K562 (cell line): ENCODE results near the gene RNLS. TPM values are rescaled to one million over a fixed set of nuclear protein-coding genes. Genes with fewer than 3 reads are reported as not detected.

Experiments used
- ATAC-seq: fragments of 200-7000 bp; cut with Tn5 transposase; 3 replicates; pipeline ENCODE4 v1.9.1; 2020; ENCODE audit warnings: moderate library complexity
- BruUV-seq: library from RNA; stranded (reverse); fragments of 400-500 nt; replicated peaks from 2 replicates; lab custom pipeline; 2021; lab: Mats Ljungman, UMichigan
- CTCF ChIA-PET: fragments of 300-600 bp; formaldehyde crosslinking; extraction: SDS; loops from one replicate; lab custom pipeline; 2021; ENCODE audit warnings: low intra/inter-chr PET ratio; lab: Yijun Ruan, JAX
- POLR2A ChIA-PET: fragments of 300-600, 350-650 bp; sonication (Branson Sonifier 250); formaldehyde crosslinking; extraction: SDS; loops from one replicate; lab custom pipeline; 2021; ENCODE audit warnings: antibody characterized with exemption, inconsistent platforms; lab: Yijun Ruan, JAX
- DNase-seq, 4 experiments: peaks; one replicate each; pipeline versions ENCODE4 v3.0.0 to v3.0.0-alpha.2; 2011 to 2018; ENCODE audit warnings: low spot score in 3 of 4, mixed read lengths in 3 of 4; ENCODE audit errors: extremely low read depth in 1 of 4
- FAIRE-seq: peaks from 2 replicates; lab custom pipeline; 2011; peaks lifted over from hg19 to GRCh38; lab: Jason Lieb, UNC
- H2AFZ ChIP-seq: 2 replicates; pipeline ENCODE4 v1.6.0; 2011; ENCODE audit warnings: low read depth, low read length, control low read depth, inconsistent platforms
- H3K27ac ChIP-seq: fragments of 200-600 bp; 3 replicates; pipeline ENCODE4 v1.8.0; 2011; ENCODE audit warnings: low read depth, mild to moderate bottlenecking, control low read depth, inconsistent platforms, low read length, moderate library complexity, mixed read lengths; ENCODE audit errors: extremely low read depth
- H3K27me3 ChIP-seq, 2 experiments: fragments of 300-600 bp in 1 of 2; 2 replicates in 1 of 2; 3 replicates in 1 of 2; pipeline versions ENCODE4 v1.6.0 to v1.8.0; 2011; ENCODE audit warnings: inconsistent platforms in 2 of 2, low read length in 2 of 2, mild to moderate bottlenecking in 1 of 2, mixed read lengths in 1 of 2, moderate library complexity in 1 of 2; ENCODE audit not compliant: control insufficient read depth in 2 of 2, insufficient read depth in 2 of 2
- H3K36me3 ChIP-seq: fragments of 300-600 bp; 3 replicates; pipeline ENCODE4 v1.8.0; 2011; ENCODE audit warnings: mild to moderate bottlenecking, low read length, inconsistent platforms; ENCODE audit not compliant: control insufficient read depth, insufficient read depth
- H3K4me1 ChIP-seq, 2 experiments: fragments of 200-600 bp in 1 of 2; replicated peaks in 1 of 2; 2 replicates in 1 of 2; 3 replicates in 1 of 2; pipeline versions ENCODE4 v1.5.1 to v1.8.0; 2011; ENCODE audit warnings: inconsistent platforms in 2 of 2, low read length in 2 of 2, mild to moderate bottlenecking in 1 of 2, mixed read lengths in 1 of 2, moderate library complexity in 1 of 2; ENCODE audit not compliant: control insufficient read depth in 2 of 2, insufficient read depth in 2 of 2
- H3K4me2 ChIP-seq: 2 replicates; pipeline ENCODE4 v1.6.1; 2011; ENCODE audit warnings: low read length, control low read depth, inconsistent platforms, mixed read lengths; ENCODE audit not compliant: insufficient read depth
- H3K4me3 ChIP-seq: fragments of 200-600 bp; sonication (generic), shearing (Covaris generic); 2 replicates; pipeline ENCODE4 v1.5.1; 2016; ENCODE audit warnings: control low read depth, inconsistent platforms
- H3K79me2 ChIP-seq: fragments of 200-600 bp; 3 replicates; pipeline ENCODE4 v1.8.0; 2011; ENCODE audit warnings: low read length, inconsistent platforms; ENCODE audit not compliant: control insufficient read depth, insufficient read depth
- H3K9ac ChIP-seq, 2 experiments: 2 replicates each; pipeline versions ENCODE4 v1.6.0 to v1.6.1; 2011; ENCODE audit warnings: low read depth in 2 of 2, low read length in 2 of 2, control low read depth in 1 of 2, inconsistent platforms in 1 of 2, mild to moderate bottlenecking in 1 of 2, mixed read lengths in 1 of 2; ENCODE audit not compliant: insufficient read depth in 1 of 2
- H3K9me1 ChIP-seq: one replicate; pipeline ENCODE4 v1.6.0; 2011; ENCODE audit warnings: inconsistent platforms, mild to moderate bottlenecking, low read length, moderate library complexity; ENCODE audit not compliant: control insufficient read depth, insufficient read depth
- H3K9me3 ChIP-seq: replicated peaks from 2 replicates; pipeline ENCODE4 v1.5.1; 2011; ENCODE audit warnings: low read depth, low read length, inconsistent platforms; ENCODE audit not compliant: control insufficient read depth, insufficient read depth
- H4K20me1 ChIP-seq: replicated peaks from 2 replicates; pipeline ENCODE4 v1.6.1; 2011; ENCODE audit warnings: low read length, inconsistent platforms, mixed read lengths; ENCODE audit not compliant: control insufficient read depth, insufficient read depth
- AFF1 ChIP-seq, 2 experiments: fragments of 450-650 bp; IDR thresholded peaks; 2 replicates each; pipeline ENCODE4 v1.6.1; 2018; ENCODE audit warnings: mild to moderate bottlenecking in 2 of 2, low read depth in 1 of 2; ENCODE audit not compliant: partially characterized antibody in 2 of 2
- ARNT ChIP-seq, 2 experiments: fragments of 450-650 bp; IDR thresholded peaks; 2 replicates each; pipeline ENCODE4 v1.6.1; 2016; ENCODE audit warnings: mild to moderate bottlenecking in 1 of 2
- ELF2 ChIP-seq: fragments of 250-450 bp; sonication (Bioruptor Pico); IDR thresholded peaks from 2 replicates; pipeline ENCODE4 v1.5.0; 2021; ENCODE audit warnings: mild to moderate bottlenecking
- MLX ChIP-seq, 2 experiments: fragments of 450-650 bp in 1 of 2; sonication (generic) in 1 of 2; formaldehyde crosslinking; conservative IDR thresholded peaks; 2 replicates each; pipeline versions ENCODE4 v1.4.0 to v1.8.1; 2020 to 2022; ENCODE audit warnings: mild to moderate bottlenecking in 1 of 2, missing genetic modification reagents in 1 of 2
- RB1 ChIP-seq: fragments of 450-650 bp; IDR thresholded peaks from 2 replicates; pipeline ENCODE4 v1.6.1; 2017; ENCODE audit warnings: low read depth, mild to moderate bottlenecking
- RBM25 ChIP-seq: fragments of 200-400 bp; formaldehyde crosslinking; IDR thresholded peaks from 2 replicates; pipeline ENCODE4 v1.6.1; 2018; ENCODE audit warnings: low read length, low read depth, moderate library complexity; ENCODE audit not compliant: severe bottlenecking
- SIN3A ChIP-seq, 2 experiments: fragments of 150-350 bp in 1 of 2; IDR thresholded peaks; 2 replicates each; pipeline ENCODE4 v1.6.1; 2011 to 2016; ENCODE audit warnings: borderline replicate concordance in 2 of 2, low read depth in 2 of 2, low read length in 2 of 2, mild to moderate bottlenecking in 2 of 2, moderate library complexity in 2 of 2; ENCODE audit not compliant: control insufficient read depth in 1 of 2
- VEZF1 ChIP-seq: fragments of 200-800 bp; sonication (Bioruptor generic); IDR thresholded peaks from 2 replicates; pipeline ENCODE4 v1.6.1; 2017; ENCODE audit warnings: missing genetic modification characterization, missing compliant biosample characterization
- ZNF121 ChIP-seq: sonication (generic); formaldehyde crosslinking; conservative IDR thresholded peaks from 2 replicates; pipeline ENCODE4 v1.8.0; 2022; ENCODE audit warnings: missing genetic modification reagents
- ZSCAN29 ChIP-seq: fragments of 450-650 bp; IDR thresholded peaks from 2 replicates; pipeline ENCODE4 v1.6.1; 2017
- WGBS: fragments of 100-300 bp; shearing (Covaris generic); methylation state at CpG from one replicate; pipeline ENCODE4 v1.1.6; 2016; ENCODE audit warnings: low coverage, mixed read lengths; ENCODE audit not compliant: insufficient coverage; ENCODE audit errors: missing lambda C conversion rate; 5-methylcytosine and 5-hydroxymethylcytosine counted together
- in situ Hi-C: fragments of 300-500 bp; cut with MboI; formaldehyde crosslinking; loops from 4 replicates; pipeline ENCODE4 v1.15.0; 2018; ENCODE audit warnings: inconsistent platforms, mixed read lengths
- intact Hi-C: fragments of 100-400 bp; cut with micrococcal nuclease; formaldehyde crosslinking; loops from 2 replicates; pipeline ENCODE4 v1.14.2; 2022
- polyA plus RNA-seq, 8 experiments: library from polyadenylated mRNA; depleted of rRNA in 4 of 8; stranded (reverse) in 5 of 8; unstranded in 3 of 8; fragments of >200 nt; fragmentation: Nextera tagmentation in 2 of 8; fragmentation: Illumina TruSeq in 1 of 8; extraction: Ambion mirVana in 2 of 8; extraction: Trizol in 1 of 8; gene quantifications; 2 replicates each; pipeline versions ENCODE4 v1.2.1 to v1.2.3, GENCODE V29; 2011 to 2014; ENCODE audit warnings: inconsistent platforms in 1 of 8, missing spikeins in 1 of 8
- total RNA-seq, 7 experiments: library from RNA; depleted of rRNA in 6 of 7; stranded (reverse); fragments of >200 nt in 6 of 7; fragmentation: Illumina TruSeq in 2 of 7; extraction: Trizol in 2 of 7; gene quantifications; 2 replicates each; pipeline versions ENCODE4 v1.2.1 to v1.2.3, GENCODE V29; 2011 to 2021; ENCODE audit warnings: low replicate concordance in 1 of 7
- TF ChIP-seq, protein P1 (sequence below): sonication (generic); formaldehyde crosslinking; IDR thresholded peaks from 2 replicates; pipeline ENCODE4 v1.8.1; 2023; ENCODE audit warnings: mild to moderate bottlenecking, missing genetic modification reagents

Gene RNLS
- total and polyA plus RNA-seq, 9 of the 15 experiments (the other 6 are each of a cell fraction or from before 2014, with no cell fraction given) = 0.14 to 0.72 (median 0.41) TPM; not detected in 3

DNA sequence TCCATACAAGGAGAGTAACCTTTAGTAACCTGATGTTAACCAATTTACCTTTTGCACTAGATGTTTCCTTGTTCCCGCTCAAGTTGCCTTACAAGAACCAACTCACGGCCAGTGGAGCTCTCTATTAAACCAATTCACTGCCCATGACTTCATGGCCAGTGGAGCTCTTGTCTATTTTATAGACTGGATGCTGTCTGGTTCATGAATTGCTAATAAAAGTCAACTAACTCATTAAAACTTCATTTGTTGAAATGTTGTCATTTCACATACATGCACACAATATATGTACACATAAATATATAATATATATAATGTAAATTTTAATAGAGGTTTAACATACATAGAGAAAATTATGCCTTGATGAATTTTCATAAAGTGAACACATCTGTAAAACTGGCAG lies 216.3 kb downstream of the RNLS start (continued):
- TF ChIP-seq VEZF1 (CRISPR knock-in tag) (no peak), RBM25 (no peak), ZSCAN29 (no peak)
- TF ChIP-seq, protein P1, sequence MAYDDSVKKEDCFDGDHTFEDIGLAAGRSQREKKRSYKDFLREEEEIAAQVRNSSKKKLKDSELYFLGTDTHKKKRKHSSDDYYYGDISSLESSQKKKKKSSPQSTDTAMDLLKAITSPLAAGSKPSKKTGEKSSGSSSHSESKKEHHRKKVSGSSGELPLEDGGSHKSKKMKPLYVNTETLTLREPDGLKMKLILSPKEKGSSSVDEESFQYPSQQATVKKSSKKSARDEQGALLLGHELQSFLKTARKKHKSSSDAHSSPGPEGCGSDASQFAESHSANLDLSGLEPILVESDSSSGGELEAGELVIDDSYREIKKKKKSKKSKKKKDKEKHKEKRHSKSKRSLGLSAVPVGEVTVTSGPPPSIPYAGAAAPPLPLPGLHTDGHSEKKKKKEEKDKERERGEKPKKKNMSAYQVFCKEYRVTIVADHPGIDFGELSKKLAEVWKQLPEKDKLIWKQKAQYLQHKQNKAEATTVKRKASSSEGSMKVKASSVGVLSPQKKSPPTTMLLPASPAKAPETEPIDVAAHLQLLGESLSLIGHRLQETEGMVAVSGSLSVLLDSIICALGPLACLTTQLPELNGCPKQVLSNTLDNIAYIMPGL (CRISPR knock-in tag) = no peak

DNA sequence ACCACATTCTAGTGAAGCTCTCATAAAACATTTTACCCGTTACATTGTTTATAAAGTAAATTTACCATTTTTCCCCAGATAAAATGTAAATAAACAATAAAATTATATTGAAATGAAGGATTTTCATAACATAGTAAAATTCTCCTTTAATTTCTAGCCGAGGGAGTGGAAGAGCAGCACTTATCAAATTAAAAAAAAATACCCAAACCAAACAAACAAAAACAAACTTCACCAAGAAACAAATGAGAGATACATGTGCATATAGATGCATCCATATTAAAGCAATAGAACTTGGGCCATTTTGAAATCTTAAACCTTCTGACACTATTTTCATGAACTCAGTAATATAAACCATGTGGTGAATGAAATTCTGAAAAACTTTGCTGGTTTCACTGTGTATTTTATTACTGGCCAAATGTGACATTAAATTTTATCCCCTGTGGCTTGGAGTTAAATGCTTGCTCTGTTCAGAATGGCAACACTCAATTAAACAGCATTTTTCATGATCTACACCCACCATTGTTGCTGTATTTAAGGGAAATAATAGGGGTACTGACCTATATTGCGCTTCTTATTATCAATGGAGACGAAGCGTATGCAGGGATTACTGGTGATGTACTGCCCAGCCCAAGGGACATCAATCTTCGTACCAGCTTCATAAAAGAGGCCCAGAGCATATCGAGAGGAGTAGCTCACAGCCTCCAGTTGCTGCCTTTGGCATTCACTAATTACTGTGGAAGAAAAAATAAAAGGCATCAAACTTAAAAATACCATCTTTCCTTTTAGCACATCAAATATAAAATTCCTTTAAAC lies 220.9 kb downstream of the RNLS start:
- BruUV-seq = no TSS peak
- no peak overlapping the region for H3K9ac ChIP-seq
- no peaks in the 10 kb centered on the region for H3K9me1 ChIP-seq
- no peaks in the 10 kb centered on the region for H3K9me3 ChIP-seq
- FAIRE-seq (no peak), ATAC-seq (no peak), DNase-seq (no peak)
- no peak overlapping the region for H2AFZ ChIP-seq
- H4K20me1 ChIP-seq = no peaks in the 10 kb centered on the region
- ChIA-PET CTCF (no interaction called here), POLR2A (no interaction called here)
- H3K27ac ChIP-seq = no peak overlapping the region
- H3K4me1 ChIP-seq = no peaks in the 10 kb centered on the region
- no peaks in the 10 kb centered on the region for H3K36me3 ChIP-seq
- intact Hi-C loops (no loop called here), in situ Hi-C loops (no loop called here)
- H3K79me2 ChIP-seq = no peaks in the 10 kb centered on the region
- H3K4me3 ChIP-seq = no peak overlapping the region
- H3K27me3 ChIP-seq = no peaks in the 10 kb centered on the region
- WGBS = 0% methylated on average over 7 of the region's 7 CpGs
- H3K4me2 ChIP-seq = no peak overlapping the region
- TF ChIP-seq SIN3A (IDR thresholded peaks at IDR 0.05; ENCODE audit: borderline replicate concordance in 2 of 2, control insufficient read depth in 1 of 2, low read depth in 2 of 2, low read length in 2 of 2) (no peak), AFF1 (IDR thresholded peaks at IDR 0.05; ENCODE audit: low read depth in 1 of 2, partially characterized antibody in 2 of 2) (no peak), ARNT (IDR thresholded peaks at IDR 0.05) (no peak), MLX (CRISPR knock-in tag; conservative IDR thresholded peaks at IDR 0.05) (no peak), ZNF121 (no peak), RB1 (no peak), ELF2 (no peak)
